K562 (cell line): ENCODE data around the gene PYGO2. TPM values are rescaled to one million over a fixed set of nuclear protein-coding genes. Genes with fewer than 3 reads are reported as not detected.

ENCODE experiments used
- ATAC-seq: fragments of 200-7000 bp; cut with Tn5 transposase; 3 replicates; pipeline ENCODE4 v1.9.1; 2020; ENCODE audit warnings: moderate library complexity
- BruUV-seq: library from RNA; stranded (reverse); fragments of 400-500 nt; replicated peaks from 2 replicates; lab custom pipeline; 2021; lab: Mats Ljungman, UMichigan
- CTCF ChIA-PET: fragments of 300-600 bp; formaldehyde crosslinking; extraction: SDS; loops from one replicate; lab custom pipeline; 2021; ENCODE audit warnings: low intra/inter-chr PET ratio; lab: Yijun Ruan, JAX
- POLR2A ChIA-PET: fragments of 300-600, 350-650 bp; sonication (Branson Sonifier 250); formaldehyde crosslinking; extraction: SDS; loops from one replicate; lab custom pipeline; 2021; ENCODE audit warnings: antibody characterized with exemption, inconsistent platforms; lab: Yijun Ruan, JAX
- DNase-seq, 4 experiments: peaks; one replicate each; pipeline versions ENCODE4 v3.0.0 to v3.0.0-alpha.2; 2011 to 2018; ENCODE audit warnings: low spot score in 3 of 4, mixed read lengths in 3 of 4; ENCODE audit errors: extremely low read depth in 1 of 4
- FAIRE-seq: peaks from 2 replicates; lab custom pipeline; 2011; peaks lifted over from hg19 to GRCh38; lab: Jason Lieb, UNC
- H2AFZ ChIP-seq: 2 replicates; pipeline ENCODE4 v1.6.0; 2011; ENCODE audit warnings: low read depth, low read length, control low read depth, inconsistent platforms
- H3K27ac ChIP-seq: fragments of 200-600 bp; 3 replicates; pipeline ENCODE4 v1.8.0; 2011; ENCODE audit warnings: low read depth, mild to moderate bottlenecking, control low read depth, inconsistent platforms, low read length, moderate library complexity, mixed read lengths; ENCODE audit errors: extremely low read depth
- H3K27me3 ChIP-seq, 2 experiments: fragments of 300-600 bp in 1 of 2; 2 replicates in 1 of 2; 3 replicates in 1 of 2; pipeline versions ENCODE4 v1.6.0 to v1.8.0; 2011; ENCODE audit warnings: inconsistent platforms in 2 of 2, low read length in 2 of 2, mild to moderate bottlenecking in 1 of 2, mixed read lengths in 1 of 2, moderate library complexity in 1 of 2; ENCODE audit not compliant: control insufficient read depth in 2 of 2, insufficient read depth in 2 of 2
- H3K36me3 ChIP-seq: fragments of 300-600 bp; 3 replicates; pipeline ENCODE4 v1.8.0; 2011; ENCODE audit warnings: mild to moderate bottlenecking, low read length, inconsistent platforms; ENCODE audit not compliant: control insufficient read depth, insufficient read depth
- H3K4me1 ChIP-seq, 2 experiments: fragments of 200-600 bp in 1 of 2; replicated peaks in 1 of 2; 2 replicates in 1 of 2; 3 replicates in 1 of 2; pipeline versions ENCODE4 v1.5.1 to v1.8.0; 2011; ENCODE audit warnings: inconsistent platforms in 2 of 2, low read length in 2 of 2, mild to moderate bottlenecking in 1 of 2, mixed read lengths in 1 of 2, moderate library complexity in 1 of 2; ENCODE audit not compliant: control insufficient read depth in 2 of 2, insufficient read depth in 2 of 2
- H3K4me2 ChIP-seq: 2 replicates; pipeline ENCODE4 v1.6.1; 2011; ENCODE audit warnings: low read length, control low read depth, inconsistent platforms, mixed read lengths; ENCODE audit not compliant: insufficient read depth
- H3K4me3 ChIP-seq: fragments of 200-600 bp; sonication (generic), shearing (Covaris generic); 2 replicates; pipeline ENCODE4 v1.5.1; 2016; ENCODE audit warnings: control low read depth, inconsistent platforms
- H3K79me2 ChIP-seq: fragments of 200-600 bp; 3 replicates; pipeline ENCODE4 v1.8.0; 2011; ENCODE audit warnings: low read length, inconsistent platforms; ENCODE audit not compliant: control insufficient read depth, insufficient read depth
- H3K9ac ChIP-seq, 2 experiments: 2 replicates each; pipeline versions ENCODE4 v1.6.0 to v1.6.1; 2011; ENCODE audit warnings: low read depth in 2 of 2, low read length in 2 of 2, control low read depth in 1 of 2, inconsistent platforms in 1 of 2, mild to moderate bottlenecking in 1 of 2, mixed read lengths in 1 of 2; ENCODE audit not compliant: insufficient read depth in 1 of 2
- H3K9me1 ChIP-seq: one replicate; pipeline ENCODE4 v1.6.0; 2011; ENCODE audit warnings: inconsistent platforms, mild to moderate bottlenecking, low read length, moderate library complexity; ENCODE audit not compliant: control insufficient read depth, insufficient read depth
- H3K9me3 ChIP-seq: replicated peaks from 2 replicates; pipeline ENCODE4 v1.5.1; 2011; ENCODE audit warnings: low read depth, low read length, inconsistent platforms; ENCODE audit not compliant: control insufficient read depth, insufficient read depth
- H4K20me1 ChIP-seq: replicated peaks from 2 replicates; pipeline ENCODE4 v1.6.1; 2011; ENCODE audit warnings: low read length, inconsistent platforms, mixed read lengths; ENCODE audit not compliant: control insufficient read depth, insufficient read depth
- ARID2 ChIP-seq: fragments of 450-650 bp; IDR thresholded peaks from 2 replicates; pipeline ENCODE4 v1.6.1; 2017; ENCODE audit warnings: antibody characterized with exemption, mild to moderate bottlenecking
- BRCA1 ChIP-seq, 2 experiments: fragments of 450-650 bp in 1 of 2; sonication (generic) in 1 of 2; formaldehyde crosslinking in 1 of 2; IDR thresholded peaks; 2 replicates each; pipeline versions ENCODE4 v1.5.0 to v1.6.1; 2017 to 2020; ENCODE audit warnings: mild to moderate bottlenecking in 1 of 2, missing genetic modification reagents in 1 of 2
- CCNT2 ChIP-seq: IDR thresholded peaks from 2 replicates; pipeline ENCODE4 v1.6.1; 2011; ENCODE audit warnings: borderline replicate concordance, low read depth, mild to moderate bottlenecking, moderate library complexity, mixed read lengths, low read length; ENCODE audit not compliant: insufficient read length; ENCODE audit errors: extremely low read depth
- DACH1 ChIP-seq: fragments of 450-650 bp; IDR thresholded peaks from 2 replicates; pipeline ENCODE4 v1.6.1; 2018; ENCODE audit not compliant: partially characterized antibody
- FOXK1 ChIP-seq: sonication (generic); formaldehyde crosslinking; IDR thresholded peaks from 2 replicates; pipeline ENCODE4 v1.8.0; 2022; ENCODE audit warnings: missing genetic modification reagents, mild to moderate bottlenecking, borderline replicate concordance
- GATAD2B ChIP-seq: fragments of 450-650 bp; IDR thresholded peaks from 2 replicates; pipeline ENCODE4 v1.6.1; 2017; ENCODE audit warnings: mild to moderate bottlenecking, borderline replicate concordance
- KAT7 ChIP-seq: sonication (generic); formaldehyde crosslinking; IDR thresholded peaks from 2 replicates; pipeline ENCODE4 v1.8.0; 2022; ENCODE audit warnings: missing genetic modification reagents, mild to moderate bottlenecking, borderline replicate concordance
- KDM1A ChIP-seq, 2 experiments: fragments of 450-650 bp; IDR thresholded peaks; 2 replicates each; pipeline ENCODE4 v1.6.1; 2016; ENCODE audit warnings: mild to moderate bottlenecking in 2 of 2
- NCOA2 ChIP-seq, 2 experiments: fragments of 450-650 bp; IDR thresholded peaks; 2 replicates each; pipeline ENCODE4 v1.6.1; 2018; ENCODE audit warnings: mild to moderate bottlenecking in 2 of 2, moderate library complexity in 1 of 2; ENCODE audit not compliant: partially characterized antibody in 2 of 2
- NFIC ChIP-seq: fragments of 450-650 bp; IDR thresholded peaks from 2 replicates; pipeline ENCODE4 v1.6.1; 2017; ENCODE audit warnings: mild to moderate bottlenecking, inconsistent platforms
- NFXL1 ChIP-seq: fragments of 450-650 bp; formaldehyde crosslinking; IDR thresholded peaks from 2 replicates; pipeline ENCODE4 v1.4.0; 2021; ENCODE audit warnings: mild to moderate bottlenecking
- NR1H2 ChIP-seq: sonication (generic); formaldehyde crosslinking; IDR thresholded peaks from 2 replicates; pipeline ENCODE4 v1.4.0; 2020; ENCODE audit warnings: mild to moderate bottlenecking, missing genetic modification reagents
- PCBP1 ChIP-seq: fragments of 200-400 bp; formaldehyde crosslinking; IDR thresholded peaks from 2 replicates; pipeline ENCODE4 v1.6.1; 2018; ENCODE audit warnings: mild to moderate bottlenecking, low read depth, low read length; ENCODE audit not compliant: poor library complexity, severe bottlenecking
- RFX5 ChIP-seq: IDR thresholded peaks from 2 replicates; pipeline ENCODE4 v1.6.1; 2011; ENCODE audit warnings: low read depth, mild to moderate bottlenecking, improper control_type of control experiment, low read length
- SMAD2 ChIP-seq: fragments of 150-350 bp; IDR thresholded peaks from 2 replicates; pipeline ENCODE4 v1.6.1; 2014; ENCODE audit warnings: low read depth, mild to moderate bottlenecking, low read length
- SUPT5H ChIP-seq: fragments of 450-650 bp; IDR thresholded peaks from 2 replicates; pipeline ENCODE4 v1.6.1; 2016
- ZBED1 ChIP-seq: IDR thresholded peaks from 2 replicates; pipeline ENCODE4 v1.6.1; 2014
- ZBTB5 ChIP-seq: fragments of 450-650 bp; IDR thresholded peaks from 2 replicates; pipeline ENCODE4 v1.6.1; 2017; ENCODE audit warnings: antibody characterized with exemption
- ZNF408 ChIP-seq: fragments of 250-450 bp; sonication (Bioruptor Pico); IDR thresholded peaks from 2 replicates; pipeline ENCODE4 v1.4.0; 2020; ENCODE audit warnings: low read depth, mild to moderate bottlenecking, moderate library complexity
- ZNF695 ChIP-seq: fragments of 450-650 bp; formaldehyde crosslinking; IDR thresholded peaks from 2 replicates; pipeline ENCODE4 v1.4.0; 2020; ENCODE audit warnings: mild to moderate bottlenecking, moderate library complexity
- ZNF740 ChIP-seq, 3 experiments: fragments of 200-800 bp in 1 of 3; sonication (Bioruptor generic) in 1 of 3; sonication (generic) in 1 of 3; formaldehyde crosslinking in 1 of 3; IDR thresholded peaks; 2 replicates each; pipeline versions ENCODE4 v1.6.1 to v1.8.0; 2016 to 2022; ENCODE audit warnings: mild to moderate bottlenecking in 2 of 3, missing compliant biosample characterization in 2 of 3, missing genetic modification characterization in 2 of 3, missing genetic modification reagents in 1 of 3
- WGBS: fragments of 100-300 bp; shearing (Covaris generic); methylation state at CpG from one replicate; pipeline ENCODE4 v1.1.6; 2016; ENCODE audit warnings: low coverage, mixed read lengths; ENCODE audit not compliant: insufficient coverage; ENCODE audit errors: missing lambda C conversion rate; 5-methylcytosine and 5-hydroxymethylcytosine counted together
- in situ Hi-C: fragments of 300-500 bp; cut with MboI; formaldehyde crosslinking; loops from 4 replicates; pipeline ENCODE4 v1.15.0; 2018; ENCODE audit warnings: inconsistent platforms, mixed read lengths
- intact Hi-C: fragments of 100-400 bp; cut with micrococcal nuclease; formaldehyde crosslinking; loops from 2 replicates; pipeline ENCODE4 v1.14.2; 2022
- polyA plus RNA-seq, 8 experiments: library from polyadenylated mRNA; depleted of rRNA in 4 of 8; stranded (reverse) in 5 of 8; unstranded in 3 of 8; fragments of >200 nt; fragmentation: Nextera tagmentation in 2 of 8; fragmentation: Illumina TruSeq in 1 of 8; extraction: Ambion mirVana in 2 of 8; extraction: Trizol in 1 of 8; gene quantifications; 2 replicates each; pipeline versions ENCODE4 v1.2.1 to v1.2.3, GENCODE V29; 2011 to 2014; ENCODE audit warnings: inconsistent platforms in 1 of 8, missing spikeins in 1 of 8
- total RNA-seq, 7 experiments: library from RNA; depleted of rRNA in 6 of 7; stranded (reverse); fragments of >200 nt in 6 of 7; fragmentation: Illumina TruSeq in 2 of 7; extraction: Trizol in 2 of 7; gene quantifications; 2 replicates each; pipeline versions ENCODE4 v1.2.1 to v1.2.3, GENCODE V29; 2011 to 2021; ENCODE audit warnings: low replicate concordance in 1 of 7

The PYGO2 gene
- total and polyA plus RNA-seq, 9 of the 15 experiments (the other 6 are each of a cell fraction or from before 2014, with no cell fraction given) = 8.3 to 36.2 (median 18.2) TPM

DNA sequence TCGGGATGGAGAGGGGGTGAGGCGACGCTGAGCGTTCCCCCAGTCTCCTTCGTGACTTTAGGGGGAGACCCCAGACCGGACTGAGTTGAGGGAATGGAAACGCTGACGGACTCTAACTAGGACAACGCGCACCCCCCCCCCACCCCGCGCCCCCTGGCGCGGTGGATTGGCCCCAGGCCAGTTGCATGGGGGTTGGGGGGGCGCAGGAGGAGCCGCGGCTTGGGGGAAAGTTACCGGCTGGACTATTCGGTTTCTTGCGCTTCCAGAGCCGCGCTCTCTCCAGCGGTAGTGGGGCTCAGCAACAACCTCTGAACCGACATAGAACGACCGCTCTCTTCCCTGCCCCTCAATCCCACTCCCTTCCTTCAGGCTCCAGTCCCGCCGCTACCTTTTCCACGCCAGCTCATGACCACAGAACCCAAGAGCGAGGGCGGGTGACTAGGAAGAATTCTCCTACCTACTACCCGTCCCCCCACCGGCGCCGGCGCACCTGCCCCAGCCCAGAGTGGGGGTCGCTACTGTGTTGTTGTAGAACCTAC, 41.7 kb upstream of the PYGO2 start:
- Histone ChIP-seq H3K9me1 (no peaks in the 10 kb centered on the region), H3K36me3 (peaks cover 33% of the 10 kb centered on the region; the same call in 2 of the 3 replicates), H3K79me2 (peaks cover 64% of the 10 kb centered on the region), H3K9ac (peak overlapping the region; percentile 99), H3K27me3 (no peaks in the 10 kb centered on the region), H4K20me1 (peaks cover 3% of the 10 kb centered on the region; the same call in 1 of the 2 replicates), H3K4me3 (peak overlapping the region; percentile 97), H2AFZ (no peak overlapping the region), H3K27ac (peak overlapping the region; percentile 99), H3K9me3 (no peaks in the 10 kb centered on the region), H3K4me1 (peaks cover 51 to 78% of the 10 kb centered on the region in 2 experiments), H3K4me2 (peak overlapping the region; percentile 99)
- FAIRE-seq = no peak
- BruUV-seq = TSS peak; percentile 35
- ATAC-seq = no peak
- WGBS = under 1% methylated on average over 19 of the region's 37 CpGs
- in situ Hi-C loops (no loop called here), intact Hi-C loops (loop anchor here (5.0 kb wide), 3 partner anchors 44 to 446 kb away; partner anchors contain the start of genes EFNA3 and UBE2Q1)
- ChIA-PET CTCF (interaction anchor here (0.6 to 0.9 kb wide), 2 partner anchors 47 to 76 kb away, joined by 3 read pairs; no protein-coding TSS in a partner anchor), POLR2A (interaction anchor here (1.1 to 1.5 kb wide), 3 partner anchors 10 to 50 kb away, joined by 3 to 8 read pairs (median 3); no protein-coding TSS in a partner anchor)
- peak in 2 of 4 experiments; percentile 51 to 64 for DNase-seq
- TF ChIP-seq NFXL1 (CRISPR knock-in tag) (no peak), RFX5 (no peak), NFIC (peak; percentile 94), BRCA1 (IDR thresholded peaks at IDR 0.05) (no peak), BRCA1 (CRISPR knock-in tag; IDR thresholded peaks at IDR 0.05) (0 out of 2 replicates have a peak, but pooled peaks have one; percentile 20), ZNF740 (CRISPR knock-in tag; IDR thresholded peaks at IDR 0.05) (peak; percentile 85), ZNF740 (tag; IDR thresholded peaks at IDR 0.05) (peak in 1 of 2 experiments; percentile 75; a peak in 2 of 4 replicates), ZBED1 (no peak), ZNF408 (CRISPR knock-in tag) (no peak), DACH1 (no peak), FOXK1 (CRISPR knock-in tag) (no peak), KAT7 (CRISPR knock-in tag) (0 out of 2 replicates have a peak, but pooled peaks have one; percentile 41), NR1H2 (CRISPR knock-in tag) (peak; percentile 70; the same call in 1 of the 2 replicates), KDM1A (IDR thresholded peaks at IDR 0.05) (no peak; a peak in 1 of 4 replicates), SMAD2 (no peak), CCNT2 (peak; percentile 37), GATAD2B (no peak), ZBTB5 (no peak), ARID2 (no peak), ZNF695 (CRISPR knock-in tag) (no peak), NCOA2 (IDR thresholded peaks at IDR 0.05; ENCODE audit: partially characterized antibody in 2 of 2) (no peak), PCBP1 (peak; percentile 64), SUPT5H (no peak)
